OCI-LY3 (cell line): ENCODE data around the gene TRIM31.

ENCODE experiments used
- CTCF ChIP-seq: fragments of 200-600, 300-600 bp; sonication (generic); IDR thresholded peaks from 2 replicates; pipeline ENCODE4 v1.5.1; 2014; ENCODE audit warnings: antibody characterized with exemption, low read length, low read depth
- EZH2phosphoT487 ChIP-seq: fragments of 200-600 bp; shearing (Covaris generic); IDR thresholded peaks from 2 replicates; pipeline ENCODE4 v1.6.1; 2018; ENCODE audit warnings: antibody characterized with exemption, mixed run types, low read depth

DNA sequence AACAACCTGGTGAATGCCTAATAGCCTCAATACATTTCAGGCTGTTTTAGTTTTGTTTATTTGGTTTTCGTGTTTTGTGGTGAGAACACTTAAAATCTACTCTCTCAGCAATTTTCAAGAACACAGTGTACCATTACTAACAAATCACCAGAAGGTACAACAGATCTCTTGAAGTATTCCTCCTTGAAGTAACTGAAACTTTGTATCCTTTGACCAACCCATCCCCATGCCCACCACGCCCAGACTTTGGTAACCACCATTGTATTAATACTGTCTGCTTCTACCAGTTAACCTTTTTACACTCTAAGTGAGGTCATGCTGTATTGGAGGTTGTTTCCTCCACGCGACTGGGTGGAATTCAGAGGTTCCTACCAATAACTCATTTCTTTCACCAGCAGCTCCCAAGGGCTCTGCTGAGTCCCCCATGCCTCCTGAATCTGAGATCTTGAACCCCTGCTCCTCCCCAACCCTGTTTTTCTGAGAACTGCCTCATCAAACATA lies 17.3 kb upstream of the TRIM31 start:
- TF ChIP-seq CTCF, result no peak
- no peak for TF ChIP-seq EZH2phosphoT487
